22Rv1 (cell line): ENCODE measurements around the gene RUFY2.
A peak's percentile ranks its signal among the peaks of the same experiment; 100 is the strongest.

Experiments used
- H3K27ac ChIP-seq: fragments of 450-650 bp; 2 replicates; pipeline ENCODE4 v1.5.1; 2017
- CTCF ChIP-seq: fragments of 450-650 bp; IDR thresholded peaks from 2 replicates; pipeline ENCODE4 v1.5.1; 2017; ENCODE audit warnings: mild to moderate bottlenecking
- ZFX ChIP-seq: fragments of 450-650 bp; IDR thresholded peaks from 2 replicates; pipeline ENCODE4 v1.6.1; 2017; ENCODE audit warnings: antibody characterized with exemption, borderline replicate concordance

Gene RUFY2

GRCh38 chr10:68342909-68343516 lies 64.1 kb downstream of the RUFY2 start:
- H3K27ac ChIP-seq = peak overlapping the region; percentile 38; the same call in 1 of the 2 replicates
- TF ChIP-seq CTCF (no peak), ZFX (no peak)

GRCh38 chr10:68340358-68341080 lies 66.6 kb downstream of the RUFY2 start:
- no peak for TF ChIP-seq ZFX
- no peak for TF ChIP-seq CTCF
- no peak overlapping the region for H3K27ac ChIP-seq

- TF ChIP-seq CTCF (no peak), ZFX (no peak)
- H3K27ac ChIP-seq = peak overlapping the region; percentile 99; the same call in 1 of the 2 replicates
Observed at GRCh38 chr10:68336754-68337351, 70.2 kb downstream of the RUFY2 start.

GRCh38 chr10:68334672-68335467 lies 72.2 kb downstream of the RUFY2 start:
- peak overlapping the region; percentile 99 for H3K27ac ChIP-seq
- TF ChIP-seq ZFX = no peak
- no peak for TF ChIP-seq CTCF

GRCh38 chr10:68333440-68334431 lies 73.3 kb downstream of the RUFY2 start:
- H3K27ac ChIP-seq = peak overlapping the region; percentile 99
- TF ChIP-seq ZFX = no peak
- TF ChIP-seq CTCF = no peak

GRCh38 chr10:68333058-68333395 lies 74.0 kb downstream of the RUFY2 start:
- TF ChIP-seq CTCF = peak; percentile 40
- TF ChIP-seq ZFX = no peak
- H3K27ac ChIP-seq = peak overlapping the region; percentile 99
